Measurements from ENCODE around the gene ASB2. TPM values are rescaled to one million over a fixed set of nuclear protein-coding genes. Genes with fewer than 3 reads are reported as not detected.

ASB2 gene
- total and polyA plus RNA-seq, 2 of the 4 experiments (the other 2 are of a cell fraction): 0.54 to 0.77 TPM

DNA sequence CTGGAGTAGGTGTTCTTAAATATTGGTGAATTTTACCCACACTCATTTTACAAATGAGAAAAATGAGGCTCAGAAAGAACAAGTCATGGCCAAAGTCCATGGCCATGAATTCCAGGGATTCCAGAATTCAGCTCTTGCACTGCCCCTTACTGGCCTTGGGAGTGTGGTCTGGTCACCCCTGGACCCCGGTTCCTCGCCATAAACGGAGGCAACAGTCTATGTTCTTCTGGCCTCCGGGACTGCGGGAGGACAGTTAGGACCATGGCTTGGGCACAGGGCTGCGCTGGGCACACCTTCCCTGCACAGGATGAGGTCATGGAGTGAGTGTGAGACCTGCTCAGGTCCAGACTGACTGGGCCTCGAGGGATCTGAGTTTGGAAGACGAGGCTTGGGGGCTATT, 27.6 kb upstream of the ASB2 start:
- Histone ChIP-seq H2BK5ac (ENCODE audit: low read depth, low read length, poor library complexity, severe bottlenecking) (no peak overlapping the region), H2BK120ac (ENCODE audit: low read depth, low read length) (no peak overlapping the region), H3K79me1 (ENCODE audit: low read depth in 1 of 2, low read length in 2 of 2) (no peaks in the 10 kb centered on the region), H3K23ac (ENCODE audit: low read depth, low read length) (no peak overlapping the region), H3K9me3 (ENCODE audit: control insufficient read depth, insufficient read depth, low read length) (no peaks in the 10 kb centered on the region), H3K27me3 (ENCODE audit: control insufficient read depth, insufficient read depth, low read length) (peaks cover 33% of the 10 kb centered on the region), H3K9me1 (ENCODE audit: insufficient read depth, low read length) (no peaks in the 10 kb centered on the region), H2AK9ac (replicated peaks; ENCODE audit: low read depth, low read length, poor library complexity) (no peak overlapping the region), H4K20me1 (ENCODE audit: insufficient read depth, low read length) (no peaks in the 10 kb centered on the region), H2AFZ (replicated peaks; ENCODE audit: low read length, poor library complexity) (no peak overlapping the region), H3K18ac (ENCODE audit: low read depth, low read length) (no peak overlapping the region), H3K4me1 (ENCODE audit: control insufficient read depth, insufficient read depth, low read length) (no peaks in the 10 kb centered on the region), H3K14ac (replicated peaks; ENCODE audit: low read depth, low read length) (no peak overlapping the region), H4K91ac (ENCODE audit: insufficient read depth, low read depth, low read length) (no peak overlapping the region), H4K5ac (ENCODE audit: low read depth, low read length) (no peak overlapping the region), H3K27ac (ENCODE audit: insufficient read depth, low read length) (no peak overlapping the region), H3K36me3 (ENCODE audit: control insufficient read depth, insufficient read depth, low read length) (no peaks in the 10 kb centered on the region), H4K8ac (ENCODE audit: low read depth in 2 of 2, low read length in 2 of 2) (no peak overlapping the region), H2BK15ac (ENCODE audit: low read depth, low read length) (no peak overlapping the region), H3K9ac (ENCODE audit: low read depth, low read length) (no peak overlapping the region), H3K4me3 (ENCODE audit: insufficient read depth, low read depth, low read length) (no peak overlapping the region), H3K4ac (ENCODE audit: low read depth, low read length) (no peak overlapping the region), H2AK5ac (ENCODE audit: low read depth, low read length) (no peak overlapping the region), H3K56ac (ENCODE audit: extremely low read depth, insufficient read depth, low read length) (no peak overlapping the region), H2BK20ac (ENCODE audit: low read depth, low read length) (no peak overlapping the region), H3K4me2 (ENCODE audit: low read depth, low read length) (no peak overlapping the region)
- WGBS, 2 experiments (ENCODE audit: extremely low coverage in 2 of 2, insufficient read length in 1 of 2): 51% methylated on average over 7 of the region's 8 CpGs; no CpG with 5 or more reads in 1 of the 2 experiments
- dilution Hi-C loops (cut with HindIII; ENCODE audit: low sequenced_read_pairs, unreplicated experiment): no loop called here
- CTCF ChIA-PET: interaction anchor here (2.4 kb wide), 1 partner anchor 65 kb away, joined by 16 read pairs; no protein-coding TSS in a partner anchor
- ATAC-seq (ENCODE audit: low read depth): no peak
- intact Hi-C loops (cut with micrococcal nuclease): loop anchor here (5.0 kb wide), 1 partner anchor 47 kb away; no protein-coding TSS in a partner anchor
- in situ Hi-C loops (cut with MboI; ENCODE audit: low sequenced_read_pairs): loop anchor here (5.0 kb wide), 1 partner anchor 62 kb away; no protein-coding TSS in a partner anchor
- TF ChIP-seq POLR2A (IDR thresholded peaks at IDR 0.05; ENCODE audit: low read depth, low read length) (no peak), RFX5 (IDR thresholded peaks at IDR 0.05; ENCODE audit: low read depth, low read length) (no peak), RCOR1 (IDR thresholded peaks at IDR 0.05; ENCODE audit: insufficient replicate concordance, low read length) (no peak), MAFK (IDR thresholded peaks at IDR 0.05; ENCODE audit: low read depth, low read length) (no peak), CHD1 (IDR thresholded peaks at IDR 0.05; ENCODE audit: low read depth, low read length) (no peak), FOS (IDR thresholded peaks at IDR 0.05; ENCODE audit: low read depth, low read length) (no peak), RAD21 (IDR thresholded peaks at IDR 0.05; ENCODE audit: low read length) (no peak), BHLHE40 (IDR thresholded peaks at IDR 0.05; ENCODE audit: low read depth, low read length) (no peak), CEBPB (IDR thresholded peaks at IDR 0.05; ENCODE audit: low read depth, low read length) (no peak), MAZ (IDR thresholded peaks at IDR 0.05; ENCODE audit: borderline replicate concordance, low read depth, low read length) (no peak), MXI1 (IDR thresholded peaks at IDR 0.05; ENCODE audit: borderline replicate concordance, low read depth, low read length) (no peak), SMC3 (IDR thresholded peaks at IDR 0.05; ENCODE audit: low read depth, low read length) (no peak), NFE2L2 (IDR thresholded peaks at IDR 0.05; ENCODE audit: low read depth, low read length) (no peak)
- TF ChIP-seq, protein P1, sequence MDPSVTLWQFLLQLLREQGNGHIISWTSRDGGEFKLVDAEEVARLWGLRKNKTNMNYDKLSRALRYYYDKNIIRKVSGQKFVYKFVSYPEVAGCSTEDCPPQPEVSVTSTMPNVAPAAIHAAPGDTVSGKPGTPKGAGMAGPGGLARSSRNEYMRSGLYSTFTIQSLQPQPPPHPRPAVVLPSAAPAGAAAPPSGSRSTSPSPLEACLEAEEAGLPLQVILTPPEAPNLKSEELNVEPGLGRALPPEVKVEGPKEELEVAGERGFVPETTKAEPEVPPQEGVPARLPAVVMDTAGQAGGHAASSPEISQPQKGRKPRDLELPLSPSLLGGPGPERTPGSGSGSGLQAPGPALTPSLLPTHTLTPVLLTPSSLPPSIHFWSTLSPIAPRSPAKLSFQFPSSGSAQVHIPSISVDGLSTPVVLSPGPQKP (IDR thresholded peaks at IDR 0.05; ENCODE audit: borderline replicate concordance, low read depth, low read length): no peak
- TF ChIP-seq, protein P2, sequence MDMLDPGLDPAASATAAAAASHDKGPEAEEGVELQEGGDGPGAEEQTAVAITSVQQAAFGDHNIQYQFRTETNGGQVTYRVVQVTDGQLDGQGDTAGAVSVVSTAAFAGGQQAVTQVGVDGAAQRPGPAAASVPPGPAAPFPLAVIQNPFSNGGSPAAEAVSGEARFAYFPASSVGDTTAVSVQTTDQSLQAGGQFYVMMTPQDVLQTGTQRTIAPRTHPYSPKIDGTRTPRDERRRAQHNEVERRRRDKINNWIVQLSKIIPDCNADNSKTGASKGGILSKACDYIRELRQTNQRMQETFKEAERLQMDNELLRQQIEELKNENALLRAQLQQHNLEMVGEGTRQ (IDR thresholded peaks at IDR 0.05; ENCODE audit: low read depth, low read length): no peak
- TF ChIP-seq, protein P3, sequence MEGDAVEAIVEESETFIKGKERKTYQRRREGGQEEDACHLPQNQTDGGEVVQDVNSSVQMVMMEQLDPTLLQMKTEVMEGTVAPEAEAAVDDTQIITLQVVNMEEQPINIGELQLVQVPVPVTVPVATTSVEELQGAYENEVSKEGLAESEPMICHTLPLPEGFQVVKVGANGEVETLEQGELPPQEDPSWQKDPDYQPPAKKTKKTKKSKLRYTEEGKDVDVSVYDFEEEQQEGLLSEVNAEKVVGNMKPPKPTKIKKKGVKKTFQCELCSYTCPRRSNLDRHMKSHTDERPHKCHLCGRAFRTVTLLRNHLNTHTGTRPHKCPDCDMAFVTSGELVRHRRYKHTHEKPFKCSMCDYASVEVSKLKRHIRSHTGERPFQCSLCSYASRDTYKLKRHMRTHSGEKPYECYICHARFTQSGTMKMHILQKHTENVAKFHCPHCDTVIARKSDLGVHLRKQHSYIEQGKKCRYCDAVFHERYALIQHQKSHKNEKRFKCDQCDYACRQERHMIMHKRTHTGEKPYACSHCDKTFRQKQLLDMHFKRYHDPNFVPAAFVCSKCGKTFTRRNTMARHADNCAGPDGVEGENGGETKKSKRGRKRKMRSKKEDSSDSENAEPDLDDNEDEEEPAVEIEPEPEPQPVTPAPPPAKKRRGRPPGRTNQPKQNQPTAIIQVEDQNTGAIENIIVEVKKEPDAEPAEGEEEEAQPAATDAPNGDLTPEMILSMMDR (conservative IDR thresholded peaks at IDR 0.05; ENCODE audit: low read depth, low read length): no peak
- BruUV-seq (replicated peaks): no TSS peak
- DNase-seq: no peak
- POLR2A ChIA-PET (ENCODE audit: unreplicated experiment): no interaction called here

Data from IMR-90 (cell line).